ENCODE data around the gene HYCC2. TPM values are rescaled to one million over a fixed set of nuclear protein-coding genes. Genes with fewer than 3 reads are reported as not detected.
"Not testable (repeated sequence)": the region's sequence is repeated elsewhere in the genome, so short reads cannot be mapped to it uniquely, and the experiment has no call there.

HYCC2 gene
- total RNA-seq, 2 donors from 2014 or later = 13.6 to 16.3 TPM

DNA sequence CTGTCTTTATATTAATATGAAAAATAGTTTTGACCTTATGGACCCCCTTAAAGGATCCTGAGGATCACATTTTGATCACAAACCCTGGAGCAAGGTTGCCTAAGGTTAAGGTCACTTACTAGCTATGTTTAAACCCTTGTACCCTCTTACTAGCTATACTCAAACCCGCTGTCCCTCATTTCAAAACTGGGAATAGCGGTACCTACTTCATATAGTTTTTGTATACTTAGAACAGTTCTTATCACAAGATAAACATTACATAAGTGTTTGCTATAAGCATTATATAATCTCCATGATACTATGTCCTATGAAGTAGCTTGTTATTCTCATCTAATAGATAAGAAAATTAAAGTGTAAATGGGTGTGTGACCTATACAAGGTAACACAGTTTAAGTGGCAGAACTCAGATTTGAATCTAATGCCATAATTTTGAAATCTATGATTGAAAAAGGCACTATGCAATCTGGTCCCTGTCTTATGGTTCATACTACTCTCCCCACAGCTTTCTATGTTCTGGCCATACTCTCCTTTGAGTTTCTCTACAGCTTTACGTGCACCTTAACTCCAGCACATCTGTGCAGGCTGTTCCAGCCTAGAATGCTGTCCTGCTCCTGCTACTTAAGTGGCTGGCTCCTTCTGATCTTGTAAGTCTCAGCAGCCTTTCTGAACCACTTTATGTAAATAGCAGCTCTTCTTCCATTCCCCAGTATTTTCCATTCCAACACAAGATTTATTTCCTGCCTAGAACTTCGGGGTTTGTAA lies 30.4 kb downstream of the HYCC2 start:
- intact Hi-C loops (cut with DNase I) = no loop called here

DNA sequence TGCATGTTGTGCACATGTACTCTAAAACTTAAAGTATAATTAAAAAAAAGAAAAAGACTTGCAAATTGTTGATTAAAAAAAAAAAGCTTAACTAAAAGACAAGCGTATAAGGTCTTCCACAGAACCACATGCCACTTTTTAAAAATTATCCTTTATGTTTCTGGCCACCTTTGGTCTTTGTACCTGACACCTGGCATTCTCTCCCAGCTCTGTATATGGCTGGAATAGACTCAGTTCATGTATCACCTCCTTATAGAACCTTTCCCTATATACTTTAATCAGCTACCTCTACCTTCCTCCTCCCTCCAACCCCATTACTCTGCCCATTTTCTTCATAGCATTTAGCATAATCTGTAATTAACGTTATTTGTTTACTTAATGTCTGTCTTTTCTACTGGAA lies 32.6 kb downstream of the HYCC2 start:
- Histone ChIP-seq H3K4me3 (no peak overlapping the region), H3K27me3 (replicated peaks; ENCODE audit: insufficient read depth) (no peaks in the 10 kb centered on the region), H3K9me3 (no peaks in the 10 kb centered on the region), H3K27ac (no peak overlapping the region), H3K36me3 (no peaks in the 10 kb centered on the region), H3K4me1 (replicated peaks) (no peaks in the 10 kb centered on the region)
- intact Hi-C loops (cut with DNase I) = no loop called here
- DNase-seq (ENCODE audit: low spot score) = no peak
- TF ChIP-seq POLR2A (IDR thresholded peaks at IDR 0.05) (no peak), POLR2AphosphoS5 (IDR thresholded peaks at IDR 0.05) (no peak)
- TF ChIP-seq, protein P1, sequence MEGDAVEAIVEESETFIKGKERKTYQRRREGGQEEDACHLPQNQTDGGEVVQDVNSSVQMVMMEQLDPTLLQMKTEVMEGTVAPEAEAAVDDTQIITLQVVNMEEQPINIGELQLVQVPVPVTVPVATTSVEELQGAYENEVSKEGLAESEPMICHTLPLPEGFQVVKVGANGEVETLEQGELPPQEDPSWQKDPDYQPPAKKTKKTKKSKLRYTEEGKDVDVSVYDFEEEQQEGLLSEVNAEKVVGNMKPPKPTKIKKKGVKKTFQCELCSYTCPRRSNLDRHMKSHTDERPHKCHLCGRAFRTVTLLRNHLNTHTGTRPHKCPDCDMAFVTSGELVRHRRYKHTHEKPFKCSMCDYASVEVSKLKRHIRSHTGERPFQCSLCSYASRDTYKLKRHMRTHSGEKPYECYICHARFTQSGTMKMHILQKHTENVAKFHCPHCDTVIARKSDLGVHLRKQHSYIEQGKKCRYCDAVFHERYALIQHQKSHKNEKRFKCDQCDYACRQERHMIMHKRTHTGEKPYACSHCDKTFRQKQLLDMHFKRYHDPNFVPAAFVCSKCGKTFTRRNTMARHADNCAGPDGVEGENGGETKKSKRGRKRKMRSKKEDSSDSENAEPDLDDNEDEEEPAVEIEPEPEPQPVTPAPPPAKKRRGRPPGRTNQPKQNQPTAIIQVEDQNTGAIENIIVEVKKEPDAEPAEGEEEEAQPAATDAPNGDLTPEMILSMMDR (IDR thresholded peaks at IDR 0.05) = no peak
- 87% methylated on average over 2 of the region's 2 CpGs for WGBS

More for the DNA sequence above, 30.4 kb downstream of the HYCC2 start:
- no peak overlapping the region for H3K4me3 ChIP-seq
- no peak overlapping the region for H3K27ac ChIP-seq
- TF ChIP-seq, protein P1 (IDR thresholded peaks at IDR 0.05) = no peak
- H3K27me3 ChIP-seq (replicated peaks; ENCODE audit: insufficient read depth) = no peaks in the 10 kb centered on the region
- no peaks in the 10 kb centered on the region for H3K4me1 ChIP-seq (replicated peaks)
- H3K9me3 ChIP-seq = no peaks in the 10 kb centered on the region
- H3K36me3 ChIP-seq = no peaks in the 10 kb centered on the region
- DNase-seq (ENCODE audit: low spot score) = no peak
- 78% methylated on average over 4 of the region's 4 CpGs for WGBS

DNA sequence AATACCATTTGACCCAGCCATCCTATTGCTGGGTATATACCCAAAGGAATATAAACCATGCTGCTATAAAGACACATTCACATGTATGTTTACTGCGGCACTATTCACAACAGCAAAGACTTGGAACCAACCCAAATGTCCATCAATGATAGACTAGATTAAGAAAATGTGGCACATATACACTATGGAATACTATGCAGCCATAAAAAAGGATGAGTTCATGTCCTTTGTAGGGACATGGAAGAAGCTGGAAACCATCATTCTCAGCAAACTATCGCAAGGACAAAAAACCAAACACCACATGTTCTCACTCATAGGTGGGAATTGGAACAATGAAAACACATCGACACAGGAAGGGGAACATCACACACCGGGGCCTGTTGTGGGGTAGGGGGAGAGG lies 33.1 kb downstream of the HYCC2 start:
- H3K4me1 ChIP-seq (replicated peaks) = not testable (repeated sequence)
- WGBS = 100% methylated on average over 4 of the region's 4 CpGs

DNA sequence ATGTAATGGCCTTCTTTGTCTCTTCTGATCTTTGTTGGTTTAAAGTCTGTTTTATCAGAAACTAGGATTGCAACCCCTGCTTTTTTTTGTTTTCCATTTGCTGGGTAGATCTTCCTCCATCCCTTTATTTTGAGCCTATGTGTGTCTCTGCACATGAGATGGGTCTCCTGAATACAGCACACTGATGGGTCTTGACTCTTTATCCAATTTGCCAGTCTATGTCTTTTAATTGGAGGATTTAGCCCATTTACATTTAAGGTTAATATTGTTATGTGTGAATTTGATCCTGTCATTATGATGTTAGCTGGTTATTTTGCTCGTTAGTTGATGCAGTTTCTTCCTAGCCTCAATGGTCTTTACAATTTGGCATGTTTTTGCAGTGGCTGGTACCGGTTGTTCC lies 37.1 kb downstream of the HYCC2 start:
- H3K9me3 ChIP-seq; H3K27ac ChIP-seq; H3K4me3 ChIP-seq; H3K27me3 ChIP-seq (replicated peaks; ENCODE audit: insufficient read depth); H3K4me1 ChIP-seq (replicated peaks); intact Hi-C loops (cut with DNase I); DNase-seq (ENCODE audit: low spot score); H3K36me3 ChIP-seq: not testable (repeated sequence)
- WGBS = 91% methylated on average over 2 of the region's 2 CpGs

More for the DNA sequence above, 33.1 kb downstream of the HYCC2 start:
- DNase-seq (ENCODE audit: low spot score); H3K9me3 ChIP-seq; intact Hi-C loops (cut with DNase I); H3K27me3 ChIP-seq (replicated peaks; ENCODE audit: insufficient read depth); H3K4me3 ChIP-seq; H3K27ac ChIP-seq; H3K36me3 ChIP-seq: not testable (repeated sequence)

DNA sequence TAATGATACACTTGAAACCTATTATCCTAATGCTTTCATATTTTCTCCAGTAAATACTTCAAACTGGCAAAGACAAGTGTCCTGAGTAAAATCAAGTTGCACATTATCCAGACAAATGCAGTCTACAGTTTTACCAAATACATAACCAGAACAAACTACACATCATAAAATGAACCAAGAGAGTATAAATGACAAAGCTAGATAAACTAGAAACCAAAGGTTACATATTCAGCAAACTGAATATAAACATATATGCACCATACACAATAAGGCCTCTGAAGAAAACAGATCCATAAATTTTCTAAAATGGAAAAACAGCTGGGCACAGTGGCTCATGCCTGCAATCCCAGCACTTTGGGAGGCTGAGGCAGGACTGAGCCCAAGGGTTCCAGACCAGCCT lies 47.0 kb downstream of the HYCC2 start:
- intact Hi-C loops (cut with DNase I) = no loop called here
- TF ChIP-seq POLR2A (IDR thresholded peaks at IDR 0.05) = no peak
- no peak for TF ChIP-seq POLR2AphosphoS5 (IDR thresholded peaks at IDR 0.05)
- TF ChIP-seq, protein P1 (IDR thresholded peaks at IDR 0.05) = no peak
- no peak for DNase-seq (ENCODE audit: low spot score)
- no peaks in the 10 kb centered on the region for H3K4me1 ChIP-seq (replicated peaks)
- no peak overlapping the region for H3K4me3 ChIP-seq
- no peaks in the 10 kb centered on the region for H3K27me3 ChIP-seq (replicated peaks; ENCODE audit: insufficient read depth)
- H3K9me3 ChIP-seq = no peaks in the 10 kb centered on the region
- no peak overlapping the region for H3K27ac ChIP-seq
- no peaks in the 10 kb centered on the region for H3K36me3 ChIP-seq

DNA sequence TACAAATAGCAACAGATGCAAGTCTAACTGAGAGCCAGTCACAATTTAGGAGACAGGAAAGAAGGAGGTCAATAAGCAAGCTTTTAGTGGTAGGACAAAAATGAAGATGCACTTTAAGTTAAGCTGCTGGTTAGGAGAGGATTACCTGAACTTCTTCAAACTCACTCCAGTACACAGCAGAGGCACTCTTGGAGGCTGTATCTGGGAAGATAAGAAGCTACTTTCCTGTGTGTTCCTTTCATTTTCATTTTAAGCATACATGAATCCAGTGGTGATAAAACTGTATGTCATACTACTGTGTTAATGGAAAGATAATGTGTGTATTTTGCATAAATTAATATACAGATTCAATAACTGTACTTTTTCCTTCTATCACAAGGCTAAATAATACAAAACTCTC lies 49.6 kb downstream of the HYCC2 start:
- Histone ChIP-seq H3K27me3 (replicated peaks; ENCODE audit: insufficient read depth) (no peaks in the 10 kb centered on the region), H3K27ac (no peak overlapping the region), H3K4me3 (no peak overlapping the region), H3K36me3 (no peaks in the 10 kb centered on the region), H3K9me3 (no peaks in the 10 kb centered on the region), H3K4me1 (replicated peaks) (no peaks in the 10 kb centered on the region)
- no peak for DNase-seq (ENCODE audit: low spot score)
- intact Hi-C loops (cut with DNase I) = no loop called here
- TF ChIP-seq POLR2A (IDR thresholded peaks at IDR 0.05) = no peak
- TF ChIP-seq, protein P1 (IDR thresholded peaks at IDR 0.05) = no peak
- no peak for TF ChIP-seq POLR2AphosphoS5 (IDR thresholded peaks at IDR 0.05)

All from prostate gland (tissue), 2 donors.